ENCODE results near the gene ELF5.

The ELF5 gene

GRCh38 chr11:34525888-34526657 lies 12.5 kb upstream of the ELF5 start:
- Histone ChIP-seq H3K79me2 (ENCODE audit: insufficient read depth, low read length) (no peaks in the 10 kb centered on the region), H3K27me3 (ENCODE audit: low read length) (no peaks in the 10 kb centered on the region), H3K4me3 (ENCODE audit: insufficient read depth, low read length, poor library complexity, severe bottlenecking) (no peak overlapping the region), H3K9ac (ENCODE audit: low read length) (no peak overlapping the region), H3K9me3 (ENCODE audit: insufficient read depth, low read length) (no peaks in the 10 kb centered on the region), H4K20me1 (ENCODE audit: low read depth, low read length) (no peaks in the 10 kb centered on the region), H3K27ac (ENCODE audit: low read depth, low read length) (no peak overlapping the region), H2AFZ (ENCODE audit: low read depth, low read length, severe bottlenecking) (no peak overlapping the region), H3F3A (ENCODE audit: insufficient read depth) (no peaks in the 10 kb centered on the region), H3K4me2 (ENCODE audit: low read depth, low read length, poor library complexity, severe bottlenecking) (peak overlapping the region; percentile 23), H3K9me2 (replicated peaks; ENCODE audit: insufficient read depth, low read length) (no peaks in the 10 kb centered on the region), H3K36me3 (ENCODE audit: low read length) (no peaks in the 10 kb centered on the region)
- TF ChIP-seq CTCF (IDR thresholded peaks at IDR 0.05; ENCODE audit: insufficient read depth, low read length, poor library complexity, severe bottlenecking) (no peak), EZH2phosphoT487 (conservative IDR thresholded peaks at IDR 0.05; ENCODE audit: low read length) (no peak)

GRCh38 chr11:34525098-34525497 lies 11.5 kb upstream of the ELF5 start:
- H4K20me1 ChIP-seq (ENCODE audit: low read depth, low read length) = no peaks in the 10 kb centered on the region
- no peaks in the 10 kb centered on the region for H3K9me3 ChIP-seq (ENCODE audit: insufficient read depth, low read length)
- H3K79me2 ChIP-seq (ENCODE audit: insufficient read depth, low read length) = no peaks in the 10 kb centered on the region
- no peak overlapping the region for H3K27ac ChIP-seq (ENCODE audit: low read depth, low read length)
- no peaks in the 10 kb centered on the region for H3K36me3 ChIP-seq (ENCODE audit: low read length)
- no peak overlapping the region for H3K4me3 ChIP-seq (ENCODE audit: insufficient read depth, low read length, poor library complexity, severe bottlenecking)
- no peaks in the 10 kb centered on the region for H3K27me3 ChIP-seq (ENCODE audit: low read length)
- H3K4me2 ChIP-seq (ENCODE audit: low read depth, low read length, poor library complexity, severe bottlenecking) = no peak overlapping the region
- TF ChIP-seq EZH2phosphoT487 (conservative IDR thresholded peaks at IDR 0.05; ENCODE audit: low read length) (no peak), CTCF (IDR thresholded peaks at IDR 0.05; ENCODE audit: insufficient read depth, low read length, poor library complexity, severe bottlenecking) (no peak)
- no peaks in the 10 kb centered on the region for H3F3A ChIP-seq (ENCODE audit: insufficient read depth)
- no peak overlapping the region for H2AFZ ChIP-seq (ENCODE audit: low read depth, low read length, severe bottlenecking)
- H3K9ac ChIP-seq (ENCODE audit: low read length) = no peak overlapping the region
- H3K9me2 ChIP-seq (replicated peaks; ENCODE audit: insufficient read depth, low read length) = no peaks in the 10 kb centered on the region

GRCh38 chr11:34524696-34525095 lies 11.1 kb upstream of the ELF5 start:
- H3K9ac ChIP-seq (ENCODE audit: low read length) = no peak overlapping the region
- H3K27ac ChIP-seq (ENCODE audit: low read depth, low read length) = no peak overlapping the region

More at GRCh38 chr11:34524696-34525095, 11.1 kb upstream of the ELF5 start:
- Histone ChIP-seq H4K20me1 (ENCODE audit: low read depth, low read length) (no peaks in the 10 kb centered on the region), H3K79me2 (ENCODE audit: insufficient read depth, low read length) (no peaks in the 10 kb centered on the region), H3K9me3 (ENCODE audit: insufficient read depth, low read length) (no peaks in the 10 kb centered on the region), H3K36me3 (ENCODE audit: low read length) (no peaks in the 10 kb centered on the region), H3F3A (ENCODE audit: insufficient read depth) (no peaks in the 10 kb centered on the region), H3K9me2 (replicated peaks; ENCODE audit: insufficient read depth, low read length) (no peaks in the 10 kb centered on the region), H3K27me3 (ENCODE audit: low read length) (no peaks in the 10 kb centered on the region), H2AFZ (ENCODE audit: low read depth, low read length, severe bottlenecking) (no peak overlapping the region), H3K4me3 (ENCODE audit: insufficient read depth, low read length, poor library complexity, severe bottlenecking) (no peak overlapping the region), H3K4me2 (ENCODE audit: low read depth, low read length, poor library complexity, severe bottlenecking) (no peak overlapping the region)
- TF ChIP-seq EZH2phosphoT487 (conservative IDR thresholded peaks at IDR 0.05; ENCODE audit: low read length) (no peak), CTCF (IDR thresholded peaks at IDR 0.05; ENCODE audit: insufficient read depth, low read length, poor library complexity, severe bottlenecking) (no peak)
